Measurements from ENCODE around the gene ZNF750.

DNA sequence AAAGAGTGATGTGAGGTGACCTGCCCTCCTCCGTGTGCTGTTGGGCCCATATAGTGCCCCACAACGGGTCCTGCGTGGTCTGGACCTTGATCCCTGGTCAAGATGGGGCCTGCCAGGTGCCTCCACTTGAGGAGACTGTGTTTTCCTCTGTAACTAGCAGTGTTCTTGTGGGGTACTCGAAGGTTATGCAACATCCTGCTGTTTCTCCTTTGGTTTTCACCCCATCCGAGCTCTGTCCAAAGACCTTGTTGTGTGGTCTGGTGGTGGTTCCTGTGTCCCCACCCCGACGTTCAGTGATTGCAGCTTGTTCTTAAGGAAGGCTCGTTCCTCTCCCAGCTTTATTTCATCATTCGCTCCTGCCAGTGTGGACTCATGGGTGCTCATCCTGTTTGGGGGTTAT is 38.7 kb upstream of the ZNF750 start:
- TF ChIP-seq POLR2A (IDR thresholded peaks at IDR 0.05) (no peak), EP300 (IDR thresholded peaks at IDR 0.05) (no peak)
- TF ChIP-seq, protein P1, sequence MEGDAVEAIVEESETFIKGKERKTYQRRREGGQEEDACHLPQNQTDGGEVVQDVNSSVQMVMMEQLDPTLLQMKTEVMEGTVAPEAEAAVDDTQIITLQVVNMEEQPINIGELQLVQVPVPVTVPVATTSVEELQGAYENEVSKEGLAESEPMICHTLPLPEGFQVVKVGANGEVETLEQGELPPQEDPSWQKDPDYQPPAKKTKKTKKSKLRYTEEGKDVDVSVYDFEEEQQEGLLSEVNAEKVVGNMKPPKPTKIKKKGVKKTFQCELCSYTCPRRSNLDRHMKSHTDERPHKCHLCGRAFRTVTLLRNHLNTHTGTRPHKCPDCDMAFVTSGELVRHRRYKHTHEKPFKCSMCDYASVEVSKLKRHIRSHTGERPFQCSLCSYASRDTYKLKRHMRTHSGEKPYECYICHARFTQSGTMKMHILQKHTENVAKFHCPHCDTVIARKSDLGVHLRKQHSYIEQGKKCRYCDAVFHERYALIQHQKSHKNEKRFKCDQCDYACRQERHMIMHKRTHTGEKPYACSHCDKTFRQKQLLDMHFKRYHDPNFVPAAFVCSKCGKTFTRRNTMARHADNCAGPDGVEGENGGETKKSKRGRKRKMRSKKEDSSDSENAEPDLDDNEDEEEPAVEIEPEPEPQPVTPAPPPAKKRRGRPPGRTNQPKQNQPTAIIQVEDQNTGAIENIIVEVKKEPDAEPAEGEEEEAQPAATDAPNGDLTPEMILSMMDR (IDR thresholded peaks at IDR 0.05), result no peak
